ENCODE data around the gene HAGH. TPM values are rescaled to one million over a fixed set of nuclear protein-coding genes. Genes with fewer than 3 reads are reported as not detected.
A peak's percentile ranks its signal among the peaks of the same experiment; 100 is the strongest.

HAGH gene
- total RNA-seq, 2 donors from 2014 or later: 40.9 to 42.0 TPM

DNA sequence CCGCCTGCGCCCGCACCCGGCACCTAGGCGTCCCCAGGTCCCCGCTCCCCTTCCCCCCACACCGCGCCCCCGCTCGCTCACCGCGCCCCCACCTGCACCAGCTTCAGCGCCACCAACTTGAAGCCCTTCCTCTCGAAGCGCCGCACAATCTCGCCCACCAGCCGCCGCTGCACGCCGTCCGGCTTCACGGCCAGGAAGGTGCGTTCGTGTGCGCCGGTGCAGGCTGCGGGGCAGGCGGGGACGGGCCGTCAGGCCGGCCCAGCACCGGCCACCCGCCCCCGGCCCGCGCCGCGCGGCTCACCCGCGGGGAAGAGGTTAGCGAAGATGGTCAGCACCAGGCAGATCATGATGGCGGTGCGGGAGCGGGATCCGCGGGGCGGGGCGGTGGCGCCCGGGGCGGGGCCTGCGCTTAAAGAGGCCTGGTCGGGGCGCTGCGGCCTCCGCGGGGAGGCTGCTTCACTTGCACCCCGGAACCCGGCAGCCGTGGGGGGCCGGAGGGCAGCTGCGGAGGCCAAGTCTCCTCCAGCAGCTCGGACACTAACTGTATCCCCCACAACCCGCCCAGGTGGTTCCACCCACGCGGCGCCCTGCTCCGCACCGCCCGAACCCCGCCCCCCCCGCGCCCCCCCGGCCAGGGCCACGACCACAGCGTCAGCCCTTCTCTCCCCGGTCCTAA lies 55.3 kb downstream of the HAGH start, which contains the start of gene NME3:
NME3 (minus strand) TSS at position 356 of the 676 bp plus-strand sequence; CDS start at position 347, 9 bp downstream.
- H3K27ac Mint-ChIP-seq: peak within 1 kb of the TSS; percentile 99
- peak within 1 kb of the TSS; percentile 100 for H3K4me3 Mint-ChIP-seq
- no peaks in the 10 kb centered on the region for H3K9me3 Mint-ChIP-seq
- H3K36me3 Mint-ChIP-seq (ENCODE audit: low read depth): peaks cover 36% of the 10 kb centered on the region
- no peaks in the 10 kb centered on the region for H3K27me3 Mint-ChIP-seq
- peaks cover 7% of the 10 kb centered on the region for H3K4me1 Mint-ChIP-seq
- ATAC-seq (replicated peaks): peak; percentile 63

DNA sequence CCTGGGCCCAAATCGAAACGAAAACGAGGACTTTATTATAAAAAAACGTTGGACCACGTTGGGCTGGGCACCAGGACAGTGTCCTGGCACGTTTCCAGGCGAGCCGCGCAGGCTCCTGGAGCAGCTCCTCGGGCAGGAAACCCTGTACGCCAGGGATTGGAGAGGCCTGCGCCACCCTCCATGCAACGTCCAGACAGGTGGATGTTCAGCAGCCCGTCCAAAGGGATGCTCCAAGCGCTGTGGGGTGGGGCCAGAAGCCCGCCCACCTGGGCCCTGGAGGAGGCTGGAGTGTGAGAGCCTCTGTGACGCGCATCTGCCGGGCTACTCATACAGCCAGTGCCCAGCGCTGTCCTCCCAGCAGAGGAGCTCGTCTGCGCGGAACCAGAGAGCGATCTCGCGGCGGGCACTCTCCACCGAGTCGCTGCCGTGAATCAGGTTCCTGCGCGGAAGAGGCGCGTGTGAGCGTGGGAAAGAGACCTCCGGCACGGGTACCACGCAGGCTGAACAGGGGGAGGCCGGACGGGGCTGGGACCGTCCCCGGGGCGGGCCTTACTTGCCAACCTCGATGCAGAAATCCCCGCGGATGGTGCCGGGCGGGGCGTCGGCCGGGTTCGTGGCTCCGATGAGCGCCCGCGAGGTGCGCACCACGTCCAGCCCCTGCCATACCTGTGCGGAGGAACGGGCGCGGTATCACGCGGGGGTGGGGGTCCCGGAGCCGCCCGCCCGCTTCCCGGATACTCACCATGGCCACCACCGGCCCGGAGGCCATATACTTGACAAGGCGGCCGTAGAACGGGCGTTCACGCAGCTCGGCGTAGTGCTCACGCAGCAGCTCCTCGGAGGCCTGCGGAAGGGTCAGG lies 56.1 kb downstream of the HAGH start:
- H3K36me3 Mint-ChIP-seq (ENCODE audit: low read depth): peaks cover 36% of the 10 kb centered on the region
- H3K4me1 Mint-ChIP-seq: peaks cover 7% of the 10 kb centered on the region
- H3K27ac Mint-ChIP-seq: peak overlapping the region; percentile 78
- H3K4me3 Mint-ChIP-seq: peak overlapping the region; percentile 100
- no peaks in the 10 kb centered on the region for H3K9me3 Mint-ChIP-seq
- no peaks in the 10 kb centered on the region for H3K27me3 Mint-ChIP-seq
- ATAC-seq (replicated peaks): peak; percentile 38

DNA sequence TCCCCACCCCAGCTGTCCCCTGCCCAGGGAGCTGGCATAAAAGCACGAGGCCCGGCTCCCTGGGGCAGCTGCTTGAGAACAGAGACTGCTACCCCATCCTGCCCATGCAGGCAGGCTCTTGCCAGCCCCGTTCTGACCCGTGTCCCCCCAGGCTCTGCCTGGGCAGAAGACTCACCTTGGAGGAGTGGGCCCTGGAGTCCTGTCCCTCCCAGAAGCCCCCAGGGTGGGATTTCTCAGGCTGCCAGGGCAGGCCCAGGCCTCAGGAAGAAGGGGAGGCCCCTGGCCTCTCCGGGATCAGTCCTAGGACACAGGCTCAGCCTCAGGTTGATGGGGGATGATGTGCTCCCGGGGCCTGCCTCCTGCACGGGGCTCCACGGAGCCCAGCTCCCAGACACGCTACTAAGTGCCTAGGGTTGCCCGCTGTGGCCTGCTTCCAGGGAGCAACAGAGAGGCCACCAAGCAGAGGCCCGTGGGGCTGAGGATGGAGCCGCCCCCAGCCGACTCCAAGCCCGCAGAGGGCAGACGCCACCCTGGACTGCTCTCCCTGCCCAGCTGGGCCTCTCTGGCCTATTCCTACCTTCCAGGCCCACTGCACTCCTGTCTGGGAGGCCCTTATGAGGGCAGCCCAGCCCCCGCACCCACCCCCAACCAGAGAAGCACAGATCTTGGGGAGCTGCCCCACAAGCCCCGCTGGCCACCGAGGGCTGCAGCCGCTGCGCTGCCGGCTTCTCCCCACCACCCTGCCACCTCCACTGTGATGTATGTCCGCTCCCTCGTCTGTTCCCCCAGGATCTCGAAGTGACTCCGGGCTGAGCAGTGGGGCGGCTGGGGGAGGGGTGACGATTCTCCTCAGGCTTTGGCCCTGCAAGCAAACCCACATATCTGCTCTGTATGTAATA lies 57.0 kb downstream of the HAGH start:
- Mint-ChIP-seq H3K9me3 (no peaks in the 10 kb centered on the region), H3K36me3 (ENCODE audit: low read depth) (peaks cover 36% of the 10 kb centered on the region), H3K27ac (peak overlapping the region; percentile 78), H3K4me1 (peaks cover 7% of the 10 kb centered on the region), H3K4me3 (peak overlapping the region; percentile 100), H3K27me3 (no peaks in the 10 kb centered on the region)
- no peak for ATAC-seq (replicated peaks)

DNA sequence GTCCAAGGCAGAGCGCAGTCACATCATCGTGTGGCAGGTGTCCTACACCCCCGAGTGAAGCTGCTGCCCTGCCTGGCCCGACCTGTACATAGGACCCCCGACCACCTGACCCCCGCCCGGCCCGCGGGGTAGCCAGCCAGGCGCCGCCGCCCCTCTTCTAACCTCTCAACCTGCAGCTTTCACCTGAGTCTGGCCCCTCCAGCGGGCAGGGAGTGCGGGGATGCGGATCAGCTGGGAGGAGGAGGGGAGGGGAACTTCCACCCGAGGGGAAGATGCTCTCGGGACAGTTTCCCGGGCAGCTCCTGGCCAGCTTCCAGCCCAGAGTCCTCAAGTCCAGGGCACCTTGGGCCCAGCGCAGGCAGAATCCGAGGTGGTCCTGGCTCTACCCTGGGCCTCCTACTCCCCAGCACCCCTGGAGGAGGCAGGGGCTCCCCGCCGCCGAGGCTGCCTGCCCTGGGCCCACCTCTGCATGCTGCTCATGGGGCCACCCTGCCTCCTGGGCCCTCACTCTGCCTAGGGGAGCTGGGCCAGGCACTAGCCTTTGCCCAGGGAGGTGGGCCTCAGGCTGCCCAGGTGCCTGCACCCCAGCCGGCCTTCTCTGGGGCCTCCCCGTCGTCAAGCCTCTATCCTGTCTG lies 57.7 kb downstream of the HAGH start:
- Mint-ChIP-seq H3K9me3 (no peaks in the 10 kb centered on the region), H3K36me3 (ENCODE audit: low read depth) (peaks cover 36% of the 10 kb centered on the region), H3K4me1 (peaks cover 7% of the 10 kb centered on the region), H3K4me3 (no peak overlapping the region), H3K27ac (no peak overlapping the region), H3K27me3 (no peaks in the 10 kb centered on the region)
- ATAC-seq (replicated peaks): no peak

DNA sequence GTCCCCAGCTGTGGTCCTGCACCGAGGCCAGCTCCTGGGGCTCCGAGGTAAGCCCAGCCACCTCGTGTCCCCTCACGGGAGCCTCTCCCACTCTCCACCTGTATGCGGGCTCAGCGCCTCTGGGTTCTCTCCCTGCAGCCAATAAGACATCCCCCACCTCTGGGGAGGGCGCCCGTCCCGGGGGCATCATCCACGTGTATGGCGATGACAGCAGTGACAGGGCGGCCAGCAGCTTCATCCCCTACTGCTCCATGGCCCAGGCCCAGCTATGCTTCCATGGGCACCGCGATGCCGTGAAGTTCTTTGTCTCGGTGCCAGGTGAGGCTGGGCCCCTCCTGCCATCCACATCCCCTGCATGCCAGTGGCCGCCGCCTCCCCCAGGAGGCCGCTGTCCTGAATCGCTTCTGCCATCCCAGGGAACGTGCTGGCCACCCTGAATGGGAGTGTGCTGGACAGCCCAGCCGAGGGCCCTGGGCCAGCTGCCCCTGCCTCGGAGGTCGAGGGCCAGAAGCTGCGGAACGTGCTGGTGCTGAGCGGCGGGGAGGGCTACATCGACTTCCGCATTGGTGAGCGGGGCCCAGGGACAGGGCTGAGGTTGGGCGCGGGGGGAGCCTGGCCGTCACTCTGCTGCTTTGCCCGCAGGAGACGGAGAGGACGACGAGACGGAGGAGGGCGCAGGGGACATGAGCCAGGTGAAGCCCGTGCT lies 58.4 kb downstream of the HAGH start:
- Mint-ChIP-seq H3K36me3 (ENCODE audit: low read depth) (peaks cover 36% of the 10 kb centered on the region), H3K4me1 (peaks cover 7% of the 10 kb centered on the region), H3K4me3 (no peak overlapping the region)

DNA sequence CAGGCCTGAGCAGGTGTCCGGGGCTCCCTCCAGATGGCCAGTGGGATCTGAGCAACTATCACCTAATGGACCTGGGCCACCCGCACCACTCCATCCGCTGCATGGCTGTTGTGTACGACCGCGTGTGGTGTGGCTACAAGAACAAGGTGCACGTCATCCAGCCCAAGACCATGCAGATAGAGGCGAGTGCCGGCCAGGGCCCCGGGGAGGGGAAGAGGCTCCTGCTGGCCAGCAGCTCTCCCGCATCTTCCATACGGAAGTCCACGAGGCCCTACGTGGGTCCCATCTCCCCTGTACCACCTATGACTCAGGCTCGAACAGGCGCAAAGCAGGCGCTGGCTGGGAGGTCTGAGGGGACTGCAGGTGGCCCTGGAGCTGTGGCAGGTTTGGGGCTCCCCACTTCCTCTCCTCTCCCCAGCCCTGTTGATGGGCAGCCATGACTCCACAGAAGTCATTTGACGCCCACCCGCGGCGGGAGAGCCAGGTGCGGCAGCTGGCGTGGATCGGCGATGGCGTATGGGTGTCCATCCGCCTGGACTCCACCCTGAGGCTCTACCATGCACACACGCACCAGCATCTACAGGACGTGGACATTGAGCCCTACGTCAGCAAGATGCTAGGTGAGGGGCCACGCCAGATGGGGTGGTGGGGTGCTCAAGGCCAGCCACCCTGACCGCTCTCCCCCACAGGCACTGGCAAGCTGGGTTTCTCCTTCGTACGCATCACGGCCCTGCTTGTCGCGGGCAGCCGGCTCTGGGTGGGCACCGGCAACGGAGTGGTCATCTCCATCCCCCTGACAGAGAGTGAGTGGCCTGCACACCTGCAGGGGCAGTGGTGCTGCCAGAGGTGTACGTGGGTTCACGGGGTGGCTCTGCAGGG lies 59.3 kb downstream of the HAGH start:
- H3K27me3 Mint-ChIP-seq: no peaks in the 10 kb centered on the region
- no peak overlapping the region for H3K27ac Mint-ChIP-seq
- no peak for ATAC-seq (replicated peaks)
- no peaks in the 10 kb centered on the region for H3K9me3 Mint-ChIP-seq
- H3K4me3 Mint-ChIP-seq: no peak overlapping the region
- H3K36me3 Mint-ChIP-seq (ENCODE audit: low read depth): peaks cover 35% of the 10 kb centered on the region
- H3K4me1 Mint-ChIP-seq: peaks cover 7% of the 10 kb centered on the region

More for the DNA sequence above, 58.4 kb downstream of the HAGH start:
- H3K9me3 Mint-ChIP-seq: no peaks in the 10 kb centered on the region
- no peaks in the 10 kb centered on the region for H3K27me3 Mint-ChIP-seq
- peak overlapping the region; percentile 25 for H3K27ac Mint-ChIP-seq
- ATAC-seq (replicated peaks): no peak

DNA sequence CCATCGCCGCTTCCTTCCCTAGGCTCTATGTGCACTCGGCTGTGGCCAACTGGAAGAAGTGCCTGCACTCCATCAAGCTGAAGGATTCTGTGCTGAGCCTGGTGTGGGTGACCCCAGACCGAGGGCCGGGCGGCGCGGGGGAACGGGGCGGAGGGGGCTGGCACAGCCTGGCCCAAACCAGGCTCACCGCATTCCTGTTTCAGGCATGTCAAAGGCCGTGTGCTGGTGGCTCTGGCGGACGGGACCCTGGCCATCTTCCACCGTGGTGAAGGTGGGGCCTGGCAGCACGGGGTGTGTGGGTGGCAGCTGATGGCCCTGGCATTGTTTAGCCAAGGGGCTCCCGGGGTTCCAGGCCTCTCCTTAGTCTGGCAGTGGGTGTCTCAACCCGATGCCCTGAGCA lies 59.9 kb downstream of the HAGH start:
- Mint-ChIP-seq H3K4me3 (no peak overlapping the region), H3K27ac (no peak overlapping the region), H3K27me3 (no peaks in the 10 kb centered on the region), H3K4me1 (peaks cover under 1% of the 10 kb centered on the region), H3K36me3 (ENCODE audit: low read depth) (peaks cover 28% of the 10 kb centered on the region), H3K9me3 (no peaks in the 10 kb centered on the region)
- ATAC-seq (replicated peaks): no peak

DNA sequence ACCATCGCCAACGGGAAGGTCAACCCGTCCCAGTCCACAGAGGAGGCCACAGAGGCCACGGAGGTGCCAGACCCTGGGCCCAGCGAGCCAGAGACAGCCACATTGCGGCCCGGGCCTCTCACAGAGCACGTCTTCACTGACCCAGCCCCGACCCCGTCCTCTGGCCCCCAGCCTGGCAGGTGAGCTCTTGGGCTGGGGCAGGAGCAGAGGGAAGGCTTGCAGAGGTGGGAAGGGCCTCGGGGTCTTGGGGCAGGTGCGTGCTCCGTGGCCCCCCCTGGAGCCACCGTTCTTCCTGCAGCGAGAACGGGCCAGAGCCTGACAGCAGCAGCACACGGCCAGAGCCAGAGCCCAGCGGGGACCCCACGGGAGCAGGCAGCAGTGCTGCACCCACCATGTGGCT lies 60.4 kb downstream of the HAGH start:
- no peak overlapping the region for H3K4me3 Mint-ChIP-seq
- no peaks in the 10 kb centered on the region for H3K27me3 Mint-ChIP-seq
- H3K9me3 Mint-ChIP-seq: no peaks in the 10 kb centered on the region
- peaks cover 29% of the 10 kb centered on the region for H3K36me3 Mint-ChIP-seq (ENCODE audit: low read depth)
- no peak for ATAC-seq (replicated peaks)
- no peak overlapping the region for H3K27ac Mint-ChIP-seq
- H3K4me1 Mint-ChIP-seq: no peaks in the 10 kb centered on the region

DNA sequence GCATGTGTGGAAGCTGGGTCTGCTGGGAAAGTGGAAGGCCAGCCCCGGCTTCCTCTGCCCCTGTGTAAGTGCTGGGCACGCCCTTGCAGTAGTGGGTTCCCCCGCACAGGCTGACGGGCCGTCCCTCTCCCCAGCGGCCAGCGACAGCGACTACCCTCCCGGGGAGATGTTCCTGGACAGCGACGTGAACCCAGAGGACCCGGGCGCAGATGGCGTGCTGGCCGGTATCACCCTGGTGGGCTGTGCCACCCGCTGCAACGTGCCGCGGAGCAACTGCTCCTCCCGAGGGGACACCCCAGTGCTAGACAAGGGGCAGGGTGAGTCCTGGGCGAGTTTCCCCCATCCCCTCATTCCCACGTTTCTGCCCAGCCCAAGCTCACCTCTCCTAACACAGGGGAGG lies 60.8 kb downstream of the HAGH start:
- no peaks in the 10 kb centered on the region for H3K27me3 Mint-ChIP-seq
- ATAC-seq (replicated peaks): no peak
- peaks cover 33% of the 10 kb centered on the region for H3K36me3 Mint-ChIP-seq (ENCODE audit: low read depth)
- no peaks in the 10 kb centered on the region for H3K4me1 Mint-ChIP-seq
- H3K4me3 Mint-ChIP-seq: no peak overlapping the region
- no peak overlapping the region for H3K27ac Mint-ChIP-seq
- H3K9me3 Mint-ChIP-seq: no peaks in the 10 kb centered on the region

DNA sequence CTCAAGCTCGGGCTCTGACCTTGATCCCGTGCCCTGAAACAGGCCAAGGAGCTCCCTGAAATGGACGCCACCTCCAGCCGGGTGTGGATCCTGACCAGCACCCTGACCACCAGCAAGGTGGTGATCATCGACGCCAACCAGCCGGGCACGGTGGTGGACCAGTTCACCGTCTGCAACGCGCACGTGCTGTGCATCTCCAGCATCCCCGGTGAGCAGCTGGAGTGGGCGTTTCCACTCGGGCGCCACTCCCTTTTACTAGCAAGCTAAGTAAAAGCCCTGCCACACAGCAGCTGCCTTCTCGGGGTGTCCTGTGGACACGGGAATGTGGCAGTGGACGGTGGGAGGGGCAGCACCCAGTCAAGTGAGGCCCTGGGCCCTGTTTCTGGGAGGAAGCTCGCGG lies 61.7 kb downstream of the HAGH start:
- no peaks in the 10 kb centered on the region for H3K9me3 Mint-ChIP-seq
- H3K27me3 Mint-ChIP-seq: no peaks in the 10 kb centered on the region
- no peaks in the 10 kb centered on the region for H3K4me1 Mint-ChIP-seq
- no peak for ATAC-seq (replicated peaks)
- peaks cover 31% of the 10 kb centered on the region for H3K36me3 Mint-ChIP-seq (ENCODE audit: low read depth)
- H3K4me3 Mint-ChIP-seq: no peak overlapping the region
- H3K27ac Mint-ChIP-seq: no peak overlapping the region

DNA sequence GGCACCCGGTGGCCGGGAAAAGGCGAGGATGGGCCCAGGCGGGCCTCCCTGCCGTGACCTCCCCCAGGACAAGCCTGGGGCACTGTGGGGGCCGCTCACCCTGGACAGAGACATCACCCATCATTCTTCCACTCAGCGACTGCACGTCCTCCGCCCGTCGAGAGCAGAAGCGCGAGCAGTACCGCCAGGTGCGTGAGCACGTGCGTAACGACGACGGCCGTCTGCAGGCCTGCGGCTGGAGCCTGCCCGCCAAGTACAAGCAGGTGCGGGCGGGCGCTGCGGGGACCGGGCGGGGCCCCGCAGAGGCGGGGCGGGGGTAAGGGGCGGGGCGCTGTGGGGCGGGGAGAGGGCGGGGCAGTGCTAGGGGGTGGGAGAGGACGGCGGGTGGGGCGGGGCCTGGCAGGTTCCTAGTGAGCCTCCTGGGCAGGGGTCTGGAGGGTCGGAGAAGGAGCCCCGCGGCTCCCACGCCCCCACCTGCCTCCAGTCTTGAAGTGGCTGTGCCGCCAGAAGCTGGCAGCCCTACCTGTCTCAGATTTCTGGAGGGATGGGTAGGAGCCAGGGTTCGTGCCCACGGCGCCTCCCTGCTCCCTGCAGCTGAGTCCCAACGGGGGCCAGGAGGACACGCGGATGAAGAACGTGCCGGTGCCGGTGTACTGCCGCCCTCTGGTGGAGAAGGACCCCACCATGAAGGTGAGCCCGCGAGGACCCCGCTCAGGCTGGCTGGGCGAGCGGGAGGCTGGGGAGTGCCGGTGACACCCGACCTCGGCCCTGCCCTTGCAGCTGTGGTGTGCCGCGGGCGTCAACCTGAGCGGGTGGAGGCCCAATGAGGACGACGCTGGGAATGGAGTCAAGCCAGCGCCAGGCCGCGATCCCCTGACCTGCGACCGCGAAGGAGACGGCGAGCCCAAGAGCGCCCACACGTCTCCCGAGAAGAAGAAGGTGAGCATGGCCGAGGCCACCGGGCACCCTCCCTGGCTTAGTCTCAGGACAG lies 62.8 kb downstream of the HAGH start:
- no peak for ATAC-seq (replicated peaks)
- Mint-ChIP-seq H3K9me3 (no peaks in the 10 kb centered on the region), H3K27ac (no peak overlapping the region), H3K4me1 (no peaks in the 10 kb centered on the region), H3K36me3 (ENCODE audit: low read depth) (peaks cover 27% of the 10 kb centered on the region), H3K27me3 (no peaks in the 10 kb centered on the region), H3K4me3 (no peak overlapping the region)
